Measurements from ENCODE around the gene PRG2. TPM values are rescaled to one million over a fixed set of nuclear protein-coding genes. Genes with fewer than 3 reads are reported as not detected.

The PRG2 gene
- total and polyA plus RNA-seq, 2 of the 4 experiments (the other 2 are of a cell fraction) = not detected

GRCh38 chr11:57407941-57408475 lies 17.6 kb upstream of the PRG2 start:
- no peak overlapping the region for H3K18ac ChIP-seq (ENCODE audit: low read depth, low read length)
- CTCF ChIA-PET = no interaction called here

More at GRCh38 chr11:57407941-57408475, 17.6 kb upstream of the PRG2 start:
- Histone ChIP-seq H3K27me3 (ENCODE audit: control insufficient read depth, insufficient read depth, low read length) (0 out of 2 replicates have a peak, but pooled peaks cover 1% of the 10 kb centered on the region), H4K91ac (ENCODE audit: insufficient read depth, low read depth, low read length) (no peak overlapping the region), H3K4me3 (ENCODE audit: insufficient read depth, low read depth, low read length) (no peak overlapping the region), H2AK5ac (ENCODE audit: low read depth, low read length) (no peak overlapping the region), H3K36me3 (ENCODE audit: control insufficient read depth, insufficient read depth, low read length) (peaks cover 18% of the 10 kb centered on the region), H2AK9ac (replicated peaks; ENCODE audit: low read depth, low read length, poor library complexity) (no peak overlapping the region), H3K23ac (ENCODE audit: low read depth, low read length) (no peak overlapping the region), H3K14ac (replicated peaks; ENCODE audit: low read depth, low read length) (no peak overlapping the region), H3K56ac (ENCODE audit: extremely low read depth, insufficient read depth, low read length) (no peak overlapping the region), H3K4me2 (ENCODE audit: low read depth, low read length) (no peak overlapping the region), H2AFZ (replicated peaks; ENCODE audit: low read length, poor library complexity) (no peak overlapping the region), H2BK15ac (ENCODE audit: low read depth, low read length) (no peak overlapping the region), H4K5ac (ENCODE audit: low read depth, low read length) (no peak overlapping the region), H4K8ac (ENCODE audit: low read depth in 2 of 2, low read length in 2 of 2) (no peak overlapping the region), H3K4me1 (ENCODE audit: control insufficient read depth, insufficient read depth, low read length) (peaks cover 3% of the 10 kb centered on the region; the same call in 1 of the 2 replicates), H3K4ac (ENCODE audit: low read depth, low read length) (no peak overlapping the region), H2BK20ac (ENCODE audit: low read depth, low read length) (no peak overlapping the region), H3K9me3 (ENCODE audit: control insufficient read depth, insufficient read depth, low read length) (no peaks in the 10 kb centered on the region), H3K27ac (ENCODE audit: insufficient read depth, low read length) (no peak overlapping the region), H2BK5ac (ENCODE audit: low read depth, low read length, poor library complexity, severe bottlenecking) (no peak overlapping the region), H3K79me1 (ENCODE audit: low read depth in 1 of 2, low read length in 2 of 2) (no peaks in the 10 kb centered on the region), H4K20me1 (ENCODE audit: insufficient read depth, low read length) (no peaks in the 10 kb centered on the region), H3K9me1 (ENCODE audit: insufficient read depth, low read length) (no peaks in the 10 kb centered on the region), H2BK120ac (ENCODE audit: low read depth, low read length) (no peak overlapping the region), H3K9ac (ENCODE audit: low read depth, low read length) (no peak overlapping the region)
- in situ Hi-C loops (cut with MboI; ENCODE audit: low sequenced_read_pairs) = no loop called here
- 75% methylated on average over 1 of the region's 8 CpGs; no CpG with 5 or more reads in 1 of the 2 experiments for whole genome bisulfite sequencing, 2 experiments (ENCODE audit: extremely low coverage in 2 of 2, insufficient read length in 1 of 2)
- POLR2A ChIA-PET (ENCODE audit: unreplicated experiment) = no interaction called here
- intact Hi-C loops (cut with micrococcal nuclease) = no loop called here
- TF ChIP-seq MAFK (IDR thresholded peaks at IDR 0.05; ENCODE audit: low read depth, low read length) = no peak
- no peak for TF ChIP-seq RCOR1 (IDR thresholded peaks at IDR 0.05; ENCODE audit: insufficient replicate concordance, low read length)
- TF ChIP-seq BHLHE40 (IDR thresholded peaks at IDR 0.05; ENCODE audit: low read depth, low read length) = no peak
- no peak for TF ChIP-seq RFX5 (IDR thresholded peaks at IDR 0.05; ENCODE audit: low read depth, low read length)
- no peak for TF ChIP-seq CHD1 (IDR thresholded peaks at IDR 0.05; ENCODE audit: low read depth, low read length)
- no peak for TF ChIP-seq MAZ (IDR thresholded peaks at IDR 0.05; ENCODE audit: borderline replicate concordance, low read depth, low read length)
- TF ChIP-seq USF2 (IDR thresholded peaks at IDR 0.05; ENCODE audit: low read depth, low read length) = no peak
- TF ChIP-seq CEBPB (IDR thresholded peaks at IDR 0.05; ENCODE audit: low read depth, low read length) = no peak
- TF ChIP-seq CTCF (conservative IDR thresholded peaks at IDR 0.05; ENCODE audit: low read depth, low read length) = no peak
- no peak for TF ChIP-seq NFE2L2 (IDR thresholded peaks at IDR 0.05; ENCODE audit: low read depth, low read length)
- no peak for DNase-seq
- BruUV-seq (replicated peaks) = no TSS peak
- dilution Hi-C loops (cut with HindIII; ENCODE audit: low sequenced_read_pairs, unreplicated experiment) = no loop called here
- no peak for ATAC-seq (ENCODE audit: low read depth)
